Mucosa of rectum (tissue), 2 donors: ENCODE measurements around the gene ARFGAP3.

ENCODE experiments used
- H3K27ac ChIP-seq, 2 donors: one replicate each; pipeline ENCODE4 v1.7.0; 2013; ENCODE audit warnings: inconsistent platforms in 2 of 2, low read depth in 2 of 2, low read length in 2 of 2
- H3K27me3 ChIP-seq, 2 donors: one replicate each; pipeline ENCODE4 v1.7.0; 2013; ENCODE audit warnings: low read length in 2 of 2; ENCODE audit not compliant: control insufficient read depth in 2 of 2, insufficient read depth in 2 of 2
- H3K36me3 ChIP-seq, 2 donors: one replicate each; pipeline ENCODE4 v1.7.0; 2013; ENCODE audit warnings: low read length in 2 of 2; ENCODE audit not compliant: control insufficient read depth in 2 of 2, insufficient read depth in 2 of 2
- H3K4me1 ChIP-seq, 2 donors: one replicate each; pipeline ENCODE4 v1.7.0; 2013; ENCODE audit warnings: low read length in 2 of 2, mild to moderate bottlenecking in 1 of 2; ENCODE audit not compliant: control insufficient read depth in 2 of 2, insufficient read depth in 2 of 2
- H3K4me3 ChIP-seq, 2 donors: one replicate each; pipeline ENCODE4 v1.7.0; 2013; ENCODE audit warnings: low read length in 2 of 2
- H3K9ac ChIP-seq, 2 donors: one replicate each; pipeline ENCODE4 v1.7.0; 2013; ENCODE audit warnings: low read length in 2 of 2, low read depth in 1 of 2, mild to moderate bottlenecking in 1 of 2
- H3K9me3 ChIP-seq, 2 donors: one replicate each; pipeline ENCODE4 v1.7.0; 2013; ENCODE audit warnings: low read length in 2 of 2; ENCODE audit not compliant: control insufficient read depth in 2 of 2
- donor health status: healthy.
- donor health status: Normal muscosa, but diverticular disease.

ARFGAP3 gene

GRCh38 chr22:42877158-42877557 lies 20.1 kb upstream of the ARFGAP3 start:
- Histone ChIP-seq H3K36me3 (peaks cover 71 to 79% of the 10 kb centered on the region in 2 donors), H3K9me3 (no peaks in the 10 kb centered on the region), H3K27ac (no peak overlapping the region), H3K9ac (no peak overlapping the region), H3K4me1 (peaks cover 0 to 4% of the 10 kb centered on the region in 2 donors), H3K27me3 (no peaks in the 10 kb centered on the region), H3K4me3 (no peak overlapping the region)

- no peak overlapping the region for H3K27ac ChIP-seq
- no peak overlapping the region for H3K4me3 ChIP-seq
- H3K36me3 ChIP-seq, result peaks cover 71 to 80% of the 10 kb centered on the region in 2 donors
- H3K9ac ChIP-seq, result no peak overlapping the region
- H3K27me3 ChIP-seq, result no peaks in the 10 kb centered on the region
- H3K4me1 ChIP-seq, result no peaks in the 10 kb centered on the region
- H3K9me3 ChIP-seq, result no peaks in the 10 kb centered on the region
Measured at GRCh38 chr22:42876041-42876440, 19.0 kb upstream of the ARFGAP3 start.

GRCh38 chr22:42874010-42874409 lies 16.9 kb upstream of the ARFGAP3 start:
- Histone ChIP-seq H3K27ac (no peak overlapping the region), H3K4me3 (no peak overlapping the region), H3K36me3 (peaks cover 73 to 74% of the 10 kb centered on the region in 2 donors), H3K9ac (no peak overlapping the region), H3K9me3 (no peaks in the 10 kb centered on the region), H3K27me3 (no peaks in the 10 kb centered on the region), H3K4me1 (no peaks in the 10 kb centered on the region)

- Histone ChIP-seq H3K4me3 (no peak overlapping the region), H3K36me3 (peaks cover 67% of the 10 kb centered on the region in 2 donors), H3K9me3 (no peaks in the 10 kb centered on the region), H3K27me3 (no peaks in the 10 kb centered on the region), H3K9ac (no peak overlapping the region), H3K27ac (no peak overlapping the region), H3K4me1 (no peaks in the 10 kb centered on the region)
Measured at GRCh38 chr22:42873356-42873755, 16.3 kb upstream of the ARFGAP3 start.

GRCh38 chr22:42872821-42873220 lies 15.7 kb upstream of the ARFGAP3 start:
- H3K9ac ChIP-seq, result no peak overlapping the region
- H3K4me1 ChIP-seq, result no peaks in the 10 kb centered on the region
- H3K9me3 ChIP-seq, result no peaks in the 10 kb centered on the region
- H3K36me3 ChIP-seq, result peaks cover 61 to 62% of the 10 kb centered on the region in 2 donors
- no peaks in the 10 kb centered on the region for H3K27me3 ChIP-seq
- no peak overlapping the region for H3K27ac ChIP-seq
- no peak overlapping the region for H3K4me3 ChIP-seq

GRCh38 chr22:42871146-42872050 lies 14.3 kb upstream of the ARFGAP3 start:
- Histone ChIP-seq H3K36me3 (peaks cover 48 to 49% of the 10 kb centered on the region in 2 donors), H3K27me3 (no peaks in the 10 kb centered on the region), H3K9me3 (no peaks in the 10 kb centered on the region), H3K4me3 (no peak overlapping the region), H3K4me1 (no peaks in the 10 kb centered on the region), H3K27ac (no peak overlapping the region), H3K9ac (no peak overlapping the region)

GRCh38 chr22:42869888-42870480 lies 12.9 kb upstream of the ARFGAP3 start:
- H3K4me3 ChIP-seq, result no peak overlapping the region
- H3K27ac ChIP-seq, result no peak overlapping the region
- no peaks in the 10 kb centered on the region for H3K4me1 ChIP-seq
- H3K27me3 ChIP-seq, result no peaks in the 10 kb centered on the region
- no peaks in the 10 kb centered on the region for H3K9me3 ChIP-seq
- peaks cover 40 to 42% of the 10 kb centered on the region in 2 donors for H3K36me3 ChIP-seq
- H3K9ac ChIP-seq, result no peak overlapping the region

- no peaks in the 10 kb centered on the region for H3K4me1 ChIP-seq
- H3K27me3 ChIP-seq, result no peaks in the 10 kb centered on the region
- H3K36me3 ChIP-seq, result peaks cover 38 to 40% of the 10 kb centered on the region in 2 donors
- no peak overlapping the region for H3K9ac ChIP-seq
- no peak overlapping the region for H3K27ac ChIP-seq
- H3K4me3 ChIP-seq, result no peak overlapping the region
- no peaks in the 10 kb centered on the region for H3K9me3 ChIP-seq
Measured at GRCh38 chr22:42869463-42869862, 12.4 kb upstream of the ARFGAP3 start.

GRCh38 chr22:42868751-42869251 lies 11.7 kb upstream of the ARFGAP3 start:
- peaks cover 35% of the 10 kb centered on the region in 2 donors for H3K36me3 ChIP-seq
- no peaks in the 10 kb centered on the region for H3K27me3 ChIP-seq
- H3K4me3 ChIP-seq, result no peak overlapping the region
- no peak overlapping the region for H3K9ac ChIP-seq
- H3K9me3 ChIP-seq, result no peaks in the 10 kb centered on the region
- H3K4me1 ChIP-seq, result no peaks in the 10 kb centered on the region
- H3K27ac ChIP-seq, result no peak overlapping the region

GRCh38 chr22:42866100-42866499 lies 9.0 kb upstream of the ARFGAP3 start:
- no peaks in the 10 kb centered on the region for H3K4me1 ChIP-seq
- no peak overlapping the region for H3K4me3 ChIP-seq
- H3K27me3 ChIP-seq, result no peaks in the 10 kb centered on the region
- H3K9ac ChIP-seq, result no peak overlapping the region
- H3K9me3 ChIP-seq, result no peaks in the 10 kb centered on the region
- H3K36me3 ChIP-seq, result peaks cover 10 to 12% of the 10 kb centered on the region in 2 donors
- H3K27ac ChIP-seq, result no peak overlapping the region
